Pancreas (tissue), 10 donors: ENCODE measurements around the gene COL5A1. TPM values are rescaled to one million over a fixed set of nuclear protein-coding genes. Genes with fewer than 3 reads are reported as not detected.
A peak's percentile ranks its signal among the peaks of the same experiment; 100 is the strongest.

Experiments used
- ATAC-seq, 4 donors: fragments of 200-7000 bp; cut with Tn5 transposase; one replicate each; pipeline versions ENCODE4 v1.8.0 to v1.9.1; 2020; ENCODE audit warnings: mild to moderate bottlenecking in 4 of 4, moderate library complexity in 4 of 4
- DNase-seq, 6 donors: peaks; one replicate each; pipeline ENCODE4 v3.0.0-alpha.2; 2020
- FAIRE-seq: peaks from 2 replicates; lab custom pipeline; 2012; peaks lifted over from hg19 to GRCh38; lab: Jason Lieb, UNC
- H3K27ac ChIP-seq, 4 donors: fragments of 200-600 bp; sonication (generic); 1 replicate in 3 of 4; 2 replicates in 1 of 4; pipeline versions ENCODE4 v1.5.0 to v1.8.0; 2020
- H3K27me3 ChIP-seq, 4 donors: fragments of 200-600 bp; one replicate each; pipeline ENCODE4 v1.8.0; 2021
- H3K36me3 ChIP-seq, 3 donors: fragments of 200-600 bp; sonication (generic) in 1 of 3; one replicate each; pipeline versions ENCODE4 v1.5.0 to v1.8.0; 2020 to 2021
- H3K4me1 ChIP-seq, 3 donors: fragments of 200-600 bp; one replicate each; pipeline ENCODE4 v1.8.0; 2021
- H3K4me3 ChIP-seq, 4 donors: fragments of 200-600 bp; sonication (generic) in 2 of 4; one replicate each; pipeline versions ENCODE4 v1.5.0 to v1.8.0; 2020 to 2021
- H3K9me3 ChIP-seq, 4 donors: fragments of 200-600 bp; one replicate each; pipeline ENCODE4 v1.8.0; 2021
- WGBS, 2 donors: extraction: QIAGEN DNeasy Blood & Tissue Kit; methylation state at CpG; one replicate each; pipeline ENCODE4 v1.1.7; 2013; 5-methylcytosine and 5-hydroxymethylcytosine counted together
- intact Hi-C, 3 donors: fragments of 100-400 bp; cut with DNase I; formaldehyde crosslinking; loops; one replicate each; pipeline versions ENCODE4 v1.11.1 to v1.14.2; 2022
- polyA plus RNA-seq, 2 donors: library from polyadenylated mRNA; stranded (reverse); fragments of 200-250 nt; gene quantifications; one replicate each; pipeline ENCODE4 v1.2.3, GENCODE V29; 2013
- total RNA-seq, 6 donors: library from RNA; stranded (reverse); fragmentation: NEBNext Ultra II Directional in 4 of 6; extraction: Animal tissue kit (Norgen Biotek cat#: 25700) in 4 of 6; gene quantifications; one replicate each; pipeline versions ENCODE4 v1.2.1 to v1.2.4, GENCODE V29; 2021 to 2023
- TF ChIP-seq, protein P1 (sequence below), 4 donors: fragments of 200-600 bp; sonication (generic) in 3 of 4; IDR thresholded peaks; one replicate each; pipeline versions ENCODE4 v1.5.0 to v1.8.0; 2021; ENCODE audit warnings: antibody characterized with exemption in 4 of 4
- donor health status: healthy with polysubstance abuse.
- donor health status: DM: no; HTN: no; CAD: no; lungs with moderate emphysema.
- donor health status: DM: no; HTN: no; CAD: no.
- donor health status: control.
- donor health status: control.
- donor health status: Bipolar disorder and iron deficiency.
- donor health status: DM: yes; HTN: yes; CAD: no.
- donor health status: DM: no; HTN: no; CAD: no.
- donor health status: DM: no; HTN: no; CAD: no.
- donor health status: DM: yes; HTN: yes; CAD: no.

Gene COL5A1
- total and polyA plus RNA-seq, 8 donors, result 1.2 to 62.8 (median 3.5) TPM

GRCh38 chr9:134726722-134727034, 85.1 kb downstream of the COL5A1 start:
- H3K9me3 ChIP-seq, result no peaks in the 10 kb centered on the region
- 38% methylated on average over 1 of the region's 1 CpG for WGBS, 2 donors
- H3K4me3 ChIP-seq, result no peak overlapping the region
- intact Hi-C loops, result no loop called here
- no peak for FAIRE-seq
- TF ChIP-seq, protein P1, sequence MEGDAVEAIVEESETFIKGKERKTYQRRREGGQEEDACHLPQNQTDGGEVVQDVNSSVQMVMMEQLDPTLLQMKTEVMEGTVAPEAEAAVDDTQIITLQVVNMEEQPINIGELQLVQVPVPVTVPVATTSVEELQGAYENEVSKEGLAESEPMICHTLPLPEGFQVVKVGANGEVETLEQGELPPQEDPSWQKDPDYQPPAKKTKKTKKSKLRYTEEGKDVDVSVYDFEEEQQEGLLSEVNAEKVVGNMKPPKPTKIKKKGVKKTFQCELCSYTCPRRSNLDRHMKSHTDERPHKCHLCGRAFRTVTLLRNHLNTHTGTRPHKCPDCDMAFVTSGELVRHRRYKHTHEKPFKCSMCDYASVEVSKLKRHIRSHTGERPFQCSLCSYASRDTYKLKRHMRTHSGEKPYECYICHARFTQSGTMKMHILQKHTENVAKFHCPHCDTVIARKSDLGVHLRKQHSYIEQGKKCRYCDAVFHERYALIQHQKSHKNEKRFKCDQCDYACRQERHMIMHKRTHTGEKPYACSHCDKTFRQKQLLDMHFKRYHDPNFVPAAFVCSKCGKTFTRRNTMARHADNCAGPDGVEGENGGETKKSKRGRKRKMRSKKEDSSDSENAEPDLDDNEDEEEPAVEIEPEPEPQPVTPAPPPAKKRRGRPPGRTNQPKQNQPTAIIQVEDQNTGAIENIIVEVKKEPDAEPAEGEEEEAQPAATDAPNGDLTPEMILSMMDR (IDR thresholded peaks at IDR 0.05), result no peak
- no peak overlapping the region for H3K27ac ChIP-seq
- no peaks in the 10 kb centered on the region for H3K27me3 ChIP-seq
- ATAC-seq, result no peak
- no peaks in the 10 kb centered on the region for H3K36me3 ChIP-seq
- H3K4me1 ChIP-seq, result no peaks in the 10 kb centered on the region
- DNase-seq, result no peak

- no peaks in the 10 kb centered on the region for H3K9me3 ChIP-seq
- no peak overlapping the region for H3K4me3 ChIP-seq
- TF ChIP-seq, protein P1 (IDR thresholded peaks at IDR 0.05), result no peak
- no peak overlapping the region for H3K27ac ChIP-seq
- no peaks in the 10 kb centered on the region for H3K27me3 ChIP-seq
- 66 to 78% methylated on average over 28 to 29 of the region's 29 CpGs for WGBS, 2 donors
- DNase-seq (peak in 2 of 6 donors; percentile 9 to 42), FAIRE-seq (no peak), ATAC-seq (no peak)
- intact Hi-C loops, result no loop called here
- no peaks in the 10 kb centered on the region for H3K4me1 ChIP-seq
- no peaks in the 10 kb centered on the region for H3K36me3 ChIP-seq
Measured at GRCh38 chr9:134728021-134728795, 86.6 kb downstream of the COL5A1 start.

- intact Hi-C loops, result no loop called here
- no peaks in the 10 kb centered on the region for H3K9me3 ChIP-seq
- no peaks in the 10 kb centered on the region for H3K27me3 ChIP-seq
- no peak overlapping the region for H3K27ac ChIP-seq
- TF ChIP-seq, protein P1 (IDR thresholded peaks at IDR 0.05), result no peak
- H3K4me1 ChIP-seq, result no peaks in the 10 kb centered on the region
- no peaks in the 10 kb centered on the region for H3K36me3 ChIP-seq
- ATAC-seq, result no peak
- 73 to 84% methylated on average over 28 of the region's 28 CpGs for WGBS, 2 donors
- no peak overlapping the region for H3K4me3 ChIP-seq
- no peak for FAIRE-seq
- peak in 2 of 6 donors; percentile 8 to 44 for DNase-seq
Measured at GRCh38 chr9:134728801-134729495, 87.3 kb downstream of the COL5A1 start.

- TF ChIP-seq, protein P1 (IDR thresholded peaks at IDR 0.05), result no peak
- Histone ChIP-seq H3K27ac (no peak overlapping the region), H3K4me1 (no peaks in the 10 kb centered on the region), H3K4me3 (no peak overlapping the region), H3K9me3 (no peaks in the 10 kb centered on the region), H3K36me3 (no peaks in the 10 kb centered on the region), H3K27me3 (no peaks in the 10 kb centered on the region)
- intact Hi-C loops, result no loop called here
- peak in 1 of 6 donors; percentile 67 for DNase-seq
- WGBS, 2 donors, result 69 to 80% methylated on average over 22 to 23 of the region's 23 CpGs
- no peak for FAIRE-seq
- ATAC-seq, result no peak
Measured at GRCh38 chr9:134730011-134730760, 88.6 kb downstream of the COL5A1 start.
